B cell (primary cell): ENCODE results near the gene KRTAP10-5. TPM values are rescaled to one million over a fixed set of nuclear protein-coding genes. Genes with fewer than 3 reads are reported as not detected.
"Not testable (repeated sequence)": the region's sequence is repeated elsewhere in the genome, so short reads cannot be mapped to it uniquely, and the experiment has no call there.

ENCODE experiments used
- ATAC-seq: fragments of 200-7000 bp; cut with Tn5 transposase; one replicate; pipeline ENCODE4 v1.10.0; 2021; ENCODE audit warnings: low read depth, mild to moderate bottlenecking, moderate number of reproducible peaks, moderate library complexity
- CTCF ChIA-PET: fragments of 350-600 bp; sonication (Branson Sonifier 250); formaldehyde crosslinking; loops from one replicate; lab custom pipeline; 2021; ENCODE audit warnings: antibody characterized with exemption, inconsistent platforms; lab: Charles Lee
- POLR2A ChIA-PET: fragments of 350-600 bp; sonication (Branson Sonifier 250); formaldehyde crosslinking; loops from one replicate; lab custom pipeline; 2021; ENCODE audit warnings: antibody characterized with exemption; lab: Charles Lee
- DNase-seq: peaks from one replicate; pipeline ENCODE4 v3.0.0; 2013
- H2AFZ ChIP-seq: 2 replicates; pipeline ENCODE4 v1.6.1; 2012; ENCODE audit warnings: mild to moderate bottlenecking, low read depth, low read length; ENCODE audit not compliant: insufficient read depth, poor library complexity, severe bottlenecking
- H3K27ac ChIP-seq, 2 donors: 1 replicate in 1 of 2; 2 replicates in 1 of 2; pipeline ENCODE4 v1.5.1; 2012 to 2013; ENCODE audit warnings: low read length in 2 of 2, mild to moderate bottlenecking in 2 of 2, moderate library complexity in 1 of 2
- H3K27me3 ChIP-seq, 4 experiments: fragments of 200-600 bp in 1 of 4; sonication (generic) in 1 of 4; replicated peaks in 1 of 4; 1 replicate in 2 of 4; 2 replicates in 2 of 4; pipeline versions ENCODE4 v1.6.1 to v1.7.0; 2013 to 2016; ENCODE audit warnings: low read length in 3 of 4, mild to moderate bottlenecking in 2 of 4, mixed read lengths in 1 of 4, moderate library complexity in 1 of 4; ENCODE audit not compliant: insufficient read depth in 4 of 4, control insufficient read depth in 3 of 4; ENCODE audit errors: control extremely low read depth in 1 of 4
- H3K36me3 ChIP-seq, 2 experiments: replicated peaks in 1 of 2; 1 replicate in 1 of 2; 2 replicates in 1 of 2; pipeline versions ENCODE4 v1.6.1 to v1.7.1; 2013; ENCODE audit warnings: low read length in 1 of 2; ENCODE audit not compliant: insufficient read depth in 2 of 2, control insufficient read depth in 1 of 2; ENCODE audit errors: control extremely low read depth in 1 of 2, extremely low read depth in 1 of 2
- H3K4me1 ChIP-seq, 2 donors: fragments of 200-600 bp in 1 of 2; sonication (generic) in 1 of 2; 1 replicate in 1 of 2; 2 replicates in 1 of 2; pipeline versions ENCODE4 v1.5.1 to v1.6.1; 2013 to 2017; ENCODE audit warnings: low read length in 2 of 2; ENCODE audit not compliant: control insufficient read depth in 2 of 2, insufficient read depth in 2 of 2
- H3K4me2 ChIP-seq: replicated peaks from 2 replicates; pipeline ENCODE3; 2012; ENCODE audit warnings: mild to moderate bottlenecking, low read depth, low read length; ENCODE audit not compliant: poor library complexity, severe bottlenecking
- H3K4me3 ChIP-seq, 5 experiments: fragments of 200-600 bp in 1 of 5; sonication (generic) in 1 of 5; 1 replicate in 3 of 5; 2 replicates in 2 of 5; pipeline versions ENCODE4 v1.5.1 to v1.7.0; 2011 to 2016; ENCODE audit warnings: low read length in 4 of 5, mild to moderate bottlenecking in 4 of 5, low read depth in 2 of 5, control low read depth in 1 of 5, moderate library complexity in 1 of 5; ENCODE audit not compliant: insufficient read depth in 1 of 5; ENCODE audit errors: control extremely low read depth in 1 of 5, extremely low read depth in 1 of 5
- H3K79me2 ChIP-seq: fragments of 200-600 bp; sonication (generic); one replicate; pipeline ENCODE4 v1.6.0; 2016; ENCODE audit warnings: low read length; ENCODE audit not compliant: control insufficient read depth, insufficient read depth
- H3K9ac ChIP-seq: fragments of 200-600 bp; sonication (generic); 2 replicates; pipeline ENCODE4 v1.6.1; 2017; ENCODE audit warnings: mild to moderate bottlenecking, low read length, moderate library complexity
- H3K9me3 ChIP-seq, 3 donors: one replicate each; pipeline versions ENCODE4 v1.6.1 to v1.7.1; 2013; ENCODE audit warnings: low read length in 2 of 3; ENCODE audit not compliant: control insufficient read depth in 2 of 3, insufficient read depth in 1 of 3; ENCODE audit errors: control extremely low read depth in 1 of 3
- H4K20me1 ChIP-seq: 2 replicates; pipeline ENCODE4 v1.6.0; 2012; ENCODE audit warnings: mild to moderate bottlenecking, low read length; ENCODE audit not compliant: insufficient read depth, control insufficient read depth, poor library complexity, severe bottlenecking
- H3K27ac Mint-ChIP-seq: one replicate; pipeline ENCODE4 v1.8.0; 2021; ENCODE audit warnings: mixed read lengths
- H3K27me3 Mint-ChIP-seq: one replicate; pipeline ENCODE4 v1.8.0; 2021; ENCODE audit warnings: mixed read lengths
- H3K4me1 Mint-ChIP-seq: one replicate; pipeline ENCODE4 v1.8.0; 2021; ENCODE audit warnings: mixed read lengths
- H3K4me3 Mint-ChIP-seq: one replicate; pipeline ENCODE4 v1.8.0; 2021; ENCODE audit warnings: mixed read lengths
- H3K9me3 Mint-ChIP-seq: one replicate; pipeline ENCODE4 v1.8.0; 2022; ENCODE audit warnings: mixed read lengths; ENCODE audit not compliant: insufficient read depth
- EZH2 ChIP-seq: IDR thresholded peaks from 2 replicates; pipeline ENCODE4 v1.6.1; 2012; ENCODE audit warnings: borderline replicate concordance, low read depth, mild to moderate bottlenecking, moderate library complexity, low read length; ENCODE audit not compliant: insufficient read depth, poor library complexity, severe bottlenecking
- WGBS: methylation state at CpG from one replicate; pipeline ENCODE4 v1.1.5; 2013; ENCODE audit warnings: missing lambda C conversion rate; ENCODE audit not compliant: insufficient coverage; 5-methylcytosine and 5-hydroxymethylcytosine counted together
- intact Hi-C: fragments of 100-400 bp; cut with micrococcal nuclease; formaldehyde crosslinking; loops from one replicate; pipeline ENCODE4 v1.10.0; 2022
- polyA plus RNA-seq: library from polyadenylated mRNA; depleted of rRNA; stranded (reverse); fragments of >200 nt; gene quantifications from 2 replicates; pipeline ENCODE4 v1.2.3, GENCODE V29; 2012
- total RNA-seq, 2 donors: library from RNA; stranded (reverse); fragments of 120-200 nt in 1 of 2; gene quantifications; 1 replicate in 1 of 2; 2 replicates in 1 of 2; pipeline versions ENCODE4 v1.2.3 to v1.2.4, GENCODE V29; 2013 to 2022
- TF ChIP-seq, protein P1 (sequence below): fragments of 200-600 bp; IDR thresholded peaks from one replicate; pipeline ENCODE4 v1.8.0; 2022; ENCODE audit warnings: antibody characterized with exemption, mild to moderate bottlenecking

The KRTAP10-5 gene
- total and polyA plus RNA-seq, 2 donors (not counting 1 experiment from before 2014, with no cell fraction given), result not detected

DNA sequence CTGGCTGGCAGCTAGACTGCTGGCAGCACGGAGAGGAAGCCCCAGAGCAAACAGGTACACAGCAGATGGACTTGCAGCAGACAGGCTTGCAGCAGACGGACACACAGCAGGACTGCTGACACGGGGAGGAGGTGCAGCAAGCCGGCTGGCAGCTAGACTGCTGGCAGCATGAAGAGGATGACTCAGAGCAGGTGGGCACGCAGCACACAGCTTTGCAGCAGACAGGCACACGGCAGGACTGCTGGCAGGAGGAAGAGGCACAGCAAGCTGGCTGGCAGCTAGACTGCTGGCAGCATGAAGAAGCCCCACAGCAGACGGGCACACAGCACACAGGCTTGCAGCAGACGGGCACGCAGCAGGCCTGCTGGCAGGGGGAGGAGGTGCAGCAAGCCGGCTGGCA, 29.6 kb downstream of the KRTAP10-5 start:
- no peak overlapping the region for H3K4me3 Mint-ChIP-seq
- H3K79me2 ChIP-seq, result no peaks in the 10 kb centered on the region
- TF ChIP-seq EZH2, result no peak
- TF ChIP-seq, protein P1, sequence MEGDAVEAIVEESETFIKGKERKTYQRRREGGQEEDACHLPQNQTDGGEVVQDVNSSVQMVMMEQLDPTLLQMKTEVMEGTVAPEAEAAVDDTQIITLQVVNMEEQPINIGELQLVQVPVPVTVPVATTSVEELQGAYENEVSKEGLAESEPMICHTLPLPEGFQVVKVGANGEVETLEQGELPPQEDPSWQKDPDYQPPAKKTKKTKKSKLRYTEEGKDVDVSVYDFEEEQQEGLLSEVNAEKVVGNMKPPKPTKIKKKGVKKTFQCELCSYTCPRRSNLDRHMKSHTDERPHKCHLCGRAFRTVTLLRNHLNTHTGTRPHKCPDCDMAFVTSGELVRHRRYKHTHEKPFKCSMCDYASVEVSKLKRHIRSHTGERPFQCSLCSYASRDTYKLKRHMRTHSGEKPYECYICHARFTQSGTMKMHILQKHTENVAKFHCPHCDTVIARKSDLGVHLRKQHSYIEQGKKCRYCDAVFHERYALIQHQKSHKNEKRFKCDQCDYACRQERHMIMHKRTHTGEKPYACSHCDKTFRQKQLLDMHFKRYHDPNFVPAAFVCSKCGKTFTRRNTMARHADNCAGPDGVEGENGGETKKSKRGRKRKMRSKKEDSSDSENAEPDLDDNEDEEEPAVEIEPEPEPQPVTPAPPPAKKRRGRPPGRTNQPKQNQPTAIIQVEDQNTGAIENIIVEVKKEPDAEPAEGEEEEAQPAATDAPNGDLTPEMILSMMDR, result no peak
- H3K4me1 Mint-ChIP-seq, result peaks cover 8% of the 10 kb centered on the region
- WGBS, result 81% methylated on average over 10 of the region's 10 CpGs
- intact Hi-C loops, result no loop called here
- peaks cover 0 to 27% (median 9%) of the 10 kb centered on the region in 3 donors for H3K9me3 ChIP-seq
- no peak overlapping the region for H3K4me3 ChIP-seq
- H3K4me1 ChIP-seq, result peaks cover 5 to 7% of the 10 kb centered on the region in 2 donors
- H4K20me1 ChIP-seq, result no peaks in the 10 kb centered on the region
- no peak overlapping the region for H3K27ac ChIP-seq
- no peak overlapping the region for H2AFZ ChIP-seq
- H3K36me3 ChIP-seq, result no peaks in the 10 kb centered on the region
- H3K27ac Mint-ChIP-seq, result no peak overlapping the region
- peaks cover 6% of the 10 kb centered on the region for H3K9me3 Mint-ChIP-seq
- peaks cover 0 to 17% (median 2%) of the 10 kb centered on the region in 4 experiments for H3K27me3 ChIP-seq
- no peak for DNase-seq
- ChIA-PET CTCF (interaction anchor here (0.7 kb wide), 1 partner anchor 939 kb away, joined by 3 read pairs; no protein-coding TSS in a partner anchor), POLR2A (no interaction called here)
- ATAC-seq, result no peak
- no peak overlapping the region for H3K4me2 ChIP-seq
- no peak overlapping the region for H3K9ac ChIP-seq
- H3K27me3 Mint-ChIP-seq, result peaks cover 60% of the 10 kb centered on the region

DNA sequence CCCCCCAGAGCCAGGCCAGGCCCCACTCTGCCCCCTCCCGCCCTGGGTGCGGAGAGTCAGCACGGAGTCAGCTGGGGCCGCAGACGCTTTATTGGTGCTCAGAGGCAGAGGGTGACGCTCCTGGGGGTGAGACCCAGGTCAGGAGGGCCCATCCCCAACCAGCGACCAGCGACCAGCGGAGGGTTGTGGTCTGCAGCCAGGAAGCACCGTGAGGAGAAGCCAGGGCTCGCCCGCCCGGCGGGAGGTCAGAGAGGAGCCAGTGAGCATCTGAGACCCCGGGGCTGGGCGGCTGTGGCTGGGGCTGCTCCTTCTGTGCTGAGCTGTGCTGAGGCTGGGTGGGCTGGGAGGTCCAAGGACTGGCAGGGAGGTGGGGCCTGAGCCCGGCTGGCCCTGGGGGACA, 30.1 kb downstream of the KRTAP10-5 start:
- H3K4me1 Mint-ChIP-seq, H3K4me2 ChIP-seq, ATAC-seq, H3K27ac ChIP-seq, H4K20me1 ChIP-seq, CTCF ChIA-PET, DNase-seq, H3K9ac ChIP-seq, H2AFZ ChIP-seq, H3K4me3 Mint-ChIP-seq, H3K27ac Mint-ChIP-seq, H3K4me3 ChIP-seq, H3K9me3 Mint-ChIP-seq, H3K4me1 ChIP-seq, H3K79me2 ChIP-seq, H3K36me3 ChIP-seq, intact Hi-C loops, POLR2A ChIA-PET: not testable (repeated sequence)
- Histone ChIP-seq H3K27me3 (peaks cover 0 to 14% (median 1%) of the 10 kb centered on the region in 4 experiments), H3K9me3 (peaks cover 0 to 24% (median 9%) of the 10 kb centered on the region in 3 donors)
- 42% methylated on average over 12 of the region's 17 CpGs for WGBS
- H3K27me3 Mint-ChIP-seq, result peaks cover 59% of the 10 kb centered on the region
